Liver (tissue), 9 donors: ENCODE results near the gene DNAH3. TPM values are rescaled to one million over a fixed set of nuclear protein-coding genes. Genes with fewer than 3 reads are reported as not detected.

Experiments
- DNase-seq: peaks from one replicate; pipeline ENCODE4 v3.0.0-alpha.2; 2017; ENCODE audit warnings: low spot score
- H3K27ac ChIP-seq, 2 donors: one replicate each; pipeline ENCODE4 v1.7.0; 2013; ENCODE audit warnings: inconsistent platforms in 2 of 2, low read length in 2 of 2, control low read depth in 1 of 2, low read depth in 1 of 2, mild to moderate bottlenecking in 1 of 2
- H3K27me3 ChIP-seq, 4 donors: one replicate each; pipeline versions ENCODE4 v1.6.1 to v1.7.0; 2013; ENCODE audit warnings: low read length in 3 of 4, inconsistent platforms in 1 of 4, mild to moderate bottlenecking in 1 of 4, moderate library complexity in 1 of 4; ENCODE audit not compliant: control insufficient read depth in 4 of 4, insufficient read depth in 4 of 4
- H3K36me3 ChIP-seq, 4 donors: one replicate each; pipeline versions ENCODE4 v1.6.1 to v1.7.0; 2013; ENCODE audit warnings: low read length in 3 of 4, mild to moderate bottlenecking in 3 of 4, low read depth in 1 of 4, moderate library complexity in 1 of 4; ENCODE audit not compliant: control insufficient read depth in 4 of 4, insufficient read depth in 3 of 4
- H3K4me1 ChIP-seq, 4 donors: one replicate each; pipeline versions ENCODE4 v1.6.1 to v1.7.0; 2013; ENCODE audit warnings: low read length in 3 of 4, mild to moderate bottlenecking in 3 of 4, moderate library complexity in 1 of 4; ENCODE audit not compliant: control insufficient read depth in 4 of 4, insufficient read depth in 4 of 4
- H3K4me3 ChIP-seq, 3 donors: one replicate each; pipeline versions ENCODE4 v1.6.1 to v1.7.0; 2013; ENCODE audit warnings: low read length in 3 of 3, control low read depth in 1 of 3, low read depth in 1 of 3, mild to moderate bottlenecking in 1 of 3
- H3K9ac ChIP-seq, 2 donors: one replicate each; pipeline ENCODE4 v1.7.0; 2013; ENCODE audit warnings: low read length in 2 of 2, mild to moderate bottlenecking in 2 of 2, moderate library complexity in 2 of 2, control low read depth in 1 of 2, low read depth in 1 of 2
- H3K9me3 ChIP-seq, 4 donors: one replicate each; pipeline versions ENCODE4 v1.6.1 to v1.7.0; 2013; ENCODE audit warnings: low read length in 3 of 4; ENCODE audit not compliant: control insufficient read depth in 4 of 4
- ATF3 ChIP-seq: IDR thresholded peaks from 2 replicates; pipeline ENCODE4 v1.6.1; 2016; ENCODE audit warnings: antibody characterized with exemption
- EGR1 ChIP-seq, 2 donors: IDR thresholded peaks; 2 replicates each; pipeline ENCODE4 v1.6.1; 2016 to 2018; ENCODE audit warnings: antibody characterized with exemption in 2 of 2, low read depth in 2 of 2
- FOXA1 ChIP-seq: IDR thresholded peaks from 2 replicates; pipeline ENCODE4 v1.6.1; 2016; ENCODE audit warnings: antibody characterized with exemption
- FOXA2 ChIP-seq: IDR thresholded peaks from 2 replicates; pipeline ENCODE4 v1.6.1; 2016; ENCODE audit warnings: antibody characterized with exemption
- GABPA ChIP-seq, 2 donors: IDR thresholded peaks in 1 of 2; conservative IDR thresholded peaks in 1 of 2; 2 replicates each; pipeline ENCODE4 v1.6.1; 2016; ENCODE audit warnings: antibody characterized with exemption in 2 of 2, mild to moderate bottlenecking in 1 of 2, moderate library complexity in 1 of 2
- HNF4A ChIP-seq, 2 donors: conservative IDR thresholded peaks; 2 replicates each; pipeline ENCODE4 v1.6.1; 2016; ENCODE audit warnings: antibody characterized with exemption in 2 of 2, mild to moderate bottlenecking in 2 of 2
- JUND ChIP-seq, 2 donors: IDR thresholded peaks; 2 replicates each; pipeline ENCODE4 v1.6.1; 2016; ENCODE audit warnings: antibody characterized with exemption in 2 of 2
- NR2F2 ChIP-seq: IDR thresholded peaks from 2 replicates; pipeline ENCODE4 v1.6.1; 2016; ENCODE audit warnings: antibody characterized with exemption
- RAD21 ChIP-seq, 2 donors: IDR thresholded peaks; 2 replicates each; pipeline ENCODE4 v1.6.1; 2016; ENCODE audit warnings: antibody characterized with exemption in 2 of 2, mild to moderate bottlenecking in 2 of 2
- RXRA ChIP-seq, 2 donors: IDR thresholded peaks; 2 replicates each; pipeline ENCODE4 v1.6.1; 2017 to 2018; ENCODE audit warnings: antibody characterized with exemption in 2 of 2, mild to moderate bottlenecking in 1 of 2
- SP1 ChIP-seq: IDR thresholded peaks from 2 replicates; pipeline ENCODE4 v1.6.1; 2018; ENCODE audit warnings: antibody characterized with exemption, mild to moderate bottlenecking
- TAF1 ChIP-seq: conservative IDR thresholded peaks from 2 replicates; pipeline ENCODE4 v1.6.1; 2016; ENCODE audit warnings: antibody characterized with exemption, mild to moderate bottlenecking
- WGBS: extraction: QIAGEN DNeasy Blood & Tissue Kit; methylation state at CpG from one replicate; pipeline ENCODE4 v1.1.7; 2013; 5-methylcytosine and 5-hydroxymethylcytosine counted together
- polyA plus RNA-seq, 2 donors: library from polyadenylated mRNA; stranded (reverse) in 1 of 2; unstranded in 1 of 2; fragments of 200-250 nt in 1 of 2; fragments of >200 nt in 1 of 2; fragmentation: Nextera tagmentation in 1 of 2; extraction: Ambion mirVana in 1 of 2; gene quantifications; one replicate each; pipeline versions ENCODE4 v1.2.1 to v1.2.3, GENCODE V29; 2013 to 2015
- total RNA-seq, 2 donors: library from RNA; depleted of rRNA; stranded (reverse); fragments of >200 nt; gene quantifications; one replicate each; pipeline ENCODE4 v1.2.3, GENCODE V29; 2014
- TF ChIP-seq, protein P1 (sequence below): IDR thresholded peaks from 2 replicates; pipeline ENCODE4 v1.6.1; 2016; ENCODE audit warnings: antibody characterized with exemption
- TF ChIP-seq, protein P2 (sequence below): fragments of 150-350 bp; IDR thresholded peaks from 2 replicates; pipeline ENCODE4 v1.5.1; 2017; ENCODE audit warnings: improper control_type of control experiment, low read depth, low read length; ENCODE audit not compliant: missing input control
- donor health status: healthy.
- donor health status: healthy.
- donor health status: healthy.
- donor health status: healthy.
- donor health status: healthy.

The DNAH3 gene
- total and polyA plus RNA-seq, 4 donors = not detected

- H3K36me3 ChIP-seq = no peaks in the 10 kb centered on the region
- no peak overlapping the region for H3K4me3 ChIP-seq
- H3K27ac ChIP-seq = no peak overlapping the region
- H3K4me1 ChIP-seq = no peaks in the 10 kb centered on the region
- no peaks in the 10 kb centered on the region for H3K9me3 ChIP-seq
- TF ChIP-seq HNF4A (conservative IDR thresholded peaks at IDR 0.05) (no peak), RXRA (IDR thresholded peaks at IDR 0.05) (no peak), NR2F2 (no peak), SP1 (no peak), GABPA (IDR thresholded peaks at IDR 0.05 in 1 of 2, conservative IDR thresholded peaks at IDR 0.05 in 1 of 2) (no peak), JUND (IDR thresholded peaks at IDR 0.05) (no peak), EGR1 (IDR thresholded peaks at IDR 0.05; ENCODE audit: low read depth in 2 of 2) (no peak), ATF3 (no peak), FOXA1 (no peak), RAD21 (IDR thresholded peaks at IDR 0.05) (no peak), TAF1 (no peak), FOXA2 (no peak)
- TF ChIP-seq, protein P1, sequence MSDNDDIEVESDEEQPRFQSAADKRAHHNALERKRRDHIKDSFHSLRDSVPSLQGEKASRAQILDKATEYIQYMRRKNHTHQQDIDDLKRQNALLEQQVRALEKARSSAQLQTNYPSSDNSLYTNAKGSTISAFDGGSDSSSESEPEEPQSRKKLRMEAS = no peak
- TF ChIP-seq, protein P2, sequence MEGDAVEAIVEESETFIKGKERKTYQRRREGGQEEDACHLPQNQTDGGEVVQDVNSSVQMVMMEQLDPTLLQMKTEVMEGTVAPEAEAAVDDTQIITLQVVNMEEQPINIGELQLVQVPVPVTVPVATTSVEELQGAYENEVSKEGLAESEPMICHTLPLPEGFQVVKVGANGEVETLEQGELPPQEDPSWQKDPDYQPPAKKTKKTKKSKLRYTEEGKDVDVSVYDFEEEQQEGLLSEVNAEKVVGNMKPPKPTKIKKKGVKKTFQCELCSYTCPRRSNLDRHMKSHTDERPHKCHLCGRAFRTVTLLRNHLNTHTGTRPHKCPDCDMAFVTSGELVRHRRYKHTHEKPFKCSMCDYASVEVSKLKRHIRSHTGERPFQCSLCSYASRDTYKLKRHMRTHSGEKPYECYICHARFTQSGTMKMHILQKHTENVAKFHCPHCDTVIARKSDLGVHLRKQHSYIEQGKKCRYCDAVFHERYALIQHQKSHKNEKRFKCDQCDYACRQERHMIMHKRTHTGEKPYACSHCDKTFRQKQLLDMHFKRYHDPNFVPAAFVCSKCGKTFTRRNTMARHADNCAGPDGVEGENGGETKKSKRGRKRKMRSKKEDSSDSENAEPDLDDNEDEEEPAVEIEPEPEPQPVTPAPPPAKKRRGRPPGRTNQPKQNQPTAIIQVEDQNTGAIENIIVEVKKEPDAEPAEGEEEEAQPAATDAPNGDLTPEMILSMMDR = no peak
- WGBS = 82% methylated on average over 6 of the region's 6 CpGs
- no peaks in the 10 kb centered on the region for H3K27me3 ChIP-seq
- no peak for DNase-seq
- no peak overlapping the region for H3K9ac ChIP-seq
Observed at GRCh38 chr16:20937736-20938135, 212.9 kb downstream of the DNAH3 start.

GRCh38 chr16:20933589-20933988 lies 217.1 kb downstream of the DNAH3 start:
- Histone ChIP-seq H3K27me3 (no peaks in the 10 kb centered on the region), H3K27ac (no peak overlapping the region), H3K36me3 (no peaks in the 10 kb centered on the region), H3K9me3 (no peaks in the 10 kb centered on the region), H3K4me1 (no peaks in the 10 kb centered on the region), H3K9ac (no peak overlapping the region), H3K4me3 (no peak overlapping the region)
- TF ChIP-seq, protein P2 = no peak
- TF ChIP-seq ATF3 = no peak
- no peak for TF ChIP-seq FOXA2
- DNase-seq = no peak
